ENCODE results near the gene PSMD11.

DNA sequence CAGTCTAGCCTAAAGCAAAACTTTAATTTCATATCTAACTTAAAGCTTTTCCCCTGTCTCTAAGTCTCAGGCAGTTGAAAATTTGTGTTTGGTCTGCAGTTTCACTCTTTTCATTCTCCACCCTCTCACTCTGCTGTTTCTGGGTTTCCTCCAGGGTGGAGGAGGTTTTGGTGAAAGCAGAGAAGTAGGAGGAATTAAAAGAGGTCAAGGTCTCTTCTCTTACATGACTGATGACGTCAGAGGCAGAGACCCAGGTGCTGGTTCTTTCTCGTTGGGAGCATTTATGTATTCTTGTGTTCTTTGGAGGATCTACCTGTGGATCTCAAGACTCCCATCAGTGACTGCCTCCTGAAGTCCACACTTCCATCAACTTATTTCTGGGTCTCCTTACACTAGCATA is 2.4 kb upstream of the PSMD11 start:
- TF ChIP-seq, protein P1, sequence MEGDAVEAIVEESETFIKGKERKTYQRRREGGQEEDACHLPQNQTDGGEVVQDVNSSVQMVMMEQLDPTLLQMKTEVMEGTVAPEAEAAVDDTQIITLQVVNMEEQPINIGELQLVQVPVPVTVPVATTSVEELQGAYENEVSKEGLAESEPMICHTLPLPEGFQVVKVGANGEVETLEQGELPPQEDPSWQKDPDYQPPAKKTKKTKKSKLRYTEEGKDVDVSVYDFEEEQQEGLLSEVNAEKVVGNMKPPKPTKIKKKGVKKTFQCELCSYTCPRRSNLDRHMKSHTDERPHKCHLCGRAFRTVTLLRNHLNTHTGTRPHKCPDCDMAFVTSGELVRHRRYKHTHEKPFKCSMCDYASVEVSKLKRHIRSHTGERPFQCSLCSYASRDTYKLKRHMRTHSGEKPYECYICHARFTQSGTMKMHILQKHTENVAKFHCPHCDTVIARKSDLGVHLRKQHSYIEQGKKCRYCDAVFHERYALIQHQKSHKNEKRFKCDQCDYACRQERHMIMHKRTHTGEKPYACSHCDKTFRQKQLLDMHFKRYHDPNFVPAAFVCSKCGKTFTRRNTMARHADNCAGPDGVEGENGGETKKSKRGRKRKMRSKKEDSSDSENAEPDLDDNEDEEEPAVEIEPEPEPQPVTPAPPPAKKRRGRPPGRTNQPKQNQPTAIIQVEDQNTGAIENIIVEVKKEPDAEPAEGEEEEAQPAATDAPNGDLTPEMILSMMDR (IDR thresholded peaks at IDR 0.05) = no peak
- TF ChIP-seq POLR2A (IDR thresholded peaks at IDR 0.05) = no peak
